A172 (cell line): ENCODE results near the gene FOLR3. TPM values are rescaled to one million over a fixed set of nuclear protein-coding genes. Genes with fewer than 3 reads are reported as not detected.
"Not testable (repeated sequence)": the region's sequence is repeated elsewhere in the genome, so short reads cannot be mapped to it uniquely, and the experiment has no call there.

Source experiments
- DNase-seq: peaks from one replicate; pipeline ENCODE4 v3.0.0-alpha.2; 2015; ENCODE audit warnings: low spot score
- total RNA-seq: library from RNA; depleted of rRNA; stranded (reverse); fragments of >200 nt; shearing (Covaris generic); gene quantifications from 2 replicates; pipeline ENCODE4 v1.2.3, GENCODE V29; 2014; rRNA removed

Gene FOLR3
- total RNA-seq, 1 experiment from 2014 or later = not detected

DNA sequence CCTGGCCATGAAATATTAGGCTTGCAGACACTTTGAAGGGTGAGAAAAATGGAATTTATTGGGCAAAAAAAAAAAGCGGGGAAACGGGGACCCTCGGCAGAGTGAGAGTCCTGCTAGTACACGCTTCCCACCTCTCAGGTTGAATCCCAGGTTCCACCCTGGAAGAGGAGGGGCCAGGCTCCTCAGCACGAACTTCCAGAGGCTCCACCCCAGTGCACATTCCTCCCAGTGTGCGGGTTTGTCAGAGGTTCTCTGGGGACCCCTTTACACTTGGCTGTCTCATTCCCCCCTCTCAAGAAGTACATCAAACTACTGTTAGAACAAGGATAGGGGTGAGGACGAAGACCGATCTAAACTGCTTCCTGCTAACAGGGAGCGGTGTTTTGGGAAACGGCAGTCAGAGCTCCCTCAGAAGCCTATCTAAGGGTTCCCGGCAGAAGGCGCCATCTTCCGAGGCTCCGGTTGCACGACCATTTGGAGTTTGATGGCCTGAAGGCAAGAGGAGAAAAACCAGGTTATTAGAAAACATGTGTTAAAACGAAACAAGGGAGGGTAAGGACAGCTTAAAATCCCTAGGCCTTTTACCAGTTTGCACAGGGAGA is 27.5 kb downstream of the FOLR3 start:
- DNase-seq = no peak

DNA sequence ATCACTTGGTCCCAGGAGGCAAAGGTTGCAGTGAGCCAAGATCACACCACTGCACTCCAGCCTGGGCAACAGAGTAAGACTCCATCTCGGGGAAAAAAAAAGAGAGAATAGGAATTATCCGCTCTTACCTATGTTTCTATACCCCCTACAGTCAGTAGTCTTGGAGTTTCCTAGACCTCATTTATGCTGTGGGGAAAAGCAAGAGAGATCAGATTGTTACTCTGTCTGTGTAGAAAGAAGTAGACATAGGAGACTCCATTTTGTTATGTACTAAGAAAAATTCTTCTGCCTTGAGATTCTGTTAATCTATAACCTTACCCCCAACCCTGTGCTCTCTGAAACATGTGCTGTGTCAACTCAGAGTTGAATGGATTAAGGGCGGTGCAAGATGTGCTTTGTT is 28.7 kb downstream of the FOLR3 start:
- not testable (repeated sequence) for DNase-seq

GRCh38 chr11:72169046-72169555 is 33.6 kb downstream of the FOLR3 start:
- not testable (repeated sequence) for DNase-seq

GRCh38 chr11:72169754-72170153 is 34.2 kb downstream of the FOLR3 start:
- DNase-seq = not testable (repeated sequence)

DNA sequence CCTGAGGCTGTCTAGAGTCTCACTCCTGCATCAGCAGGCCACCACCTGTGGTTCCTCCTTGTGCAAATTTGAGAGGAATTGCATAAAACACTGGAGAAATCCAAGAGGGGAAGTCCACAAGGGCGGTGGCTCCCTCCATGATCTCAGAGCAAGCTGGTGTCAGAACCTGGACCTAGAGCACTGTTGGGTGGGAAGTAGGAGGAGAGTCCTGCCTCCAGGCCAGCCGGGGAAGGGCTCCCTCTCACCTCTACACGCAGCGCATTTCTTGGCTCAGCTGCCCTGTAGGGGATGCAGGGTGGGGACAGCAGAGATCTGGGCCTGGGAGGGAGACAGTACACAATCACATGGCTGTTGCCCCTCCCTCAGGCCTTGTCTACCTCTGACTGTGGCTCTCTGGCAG is 36.5 kb downstream of the FOLR3 start:
- not testable (repeated sequence) for DNase-seq

GRCh38 chr11:72173291-72173690 is 37.8 kb downstream of the FOLR3 start:
- no peak for DNase-seq

DNA sequence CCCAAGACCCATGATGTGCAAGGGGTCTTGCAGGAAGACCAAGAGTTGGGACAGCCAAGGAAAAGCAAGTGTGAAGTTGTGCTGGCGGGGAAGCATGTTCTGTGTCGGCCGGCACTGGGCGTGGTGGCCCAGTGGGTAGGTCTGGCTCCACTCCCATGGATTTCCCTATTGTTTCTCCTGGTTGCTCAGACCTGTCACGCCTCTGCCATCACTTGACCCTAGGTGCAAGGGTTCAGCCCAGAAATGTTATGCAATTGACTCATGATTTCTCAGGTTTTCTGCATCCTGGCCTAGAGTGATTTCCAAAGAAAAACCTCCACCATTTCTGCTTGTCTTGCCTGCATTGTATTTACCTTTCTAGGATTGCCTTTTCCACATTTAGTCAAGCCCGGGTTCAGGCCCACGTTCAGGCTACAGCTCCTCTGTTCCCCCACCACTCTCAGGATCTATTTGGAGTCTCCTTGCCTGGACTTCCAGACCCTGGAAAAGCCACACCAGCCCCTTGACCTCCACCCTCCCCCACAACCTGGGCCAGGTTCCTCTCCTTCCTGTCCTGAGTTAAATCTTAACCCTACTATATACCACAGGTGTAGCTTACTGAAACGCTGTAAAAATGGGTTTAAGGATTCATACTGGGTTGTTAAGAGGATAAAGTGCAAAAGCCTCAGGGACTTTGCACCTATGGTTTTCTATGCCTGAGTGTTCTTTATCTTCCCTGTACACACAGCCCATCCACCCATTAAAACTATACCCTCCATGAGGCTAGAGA is 39.0 kb downstream of the FOLR3 start:
- DNase-seq = no peak

GRCh38 chr11:72177656-72178055 is 42.1 kb downstream of the FOLR3 start:
- DNase-seq = no peak

- DNase-seq = no peak
These were observed 43.7 kb downstream of the FOLR3 start for GRCh38 chr11:72179049-72179803.

DNA sequence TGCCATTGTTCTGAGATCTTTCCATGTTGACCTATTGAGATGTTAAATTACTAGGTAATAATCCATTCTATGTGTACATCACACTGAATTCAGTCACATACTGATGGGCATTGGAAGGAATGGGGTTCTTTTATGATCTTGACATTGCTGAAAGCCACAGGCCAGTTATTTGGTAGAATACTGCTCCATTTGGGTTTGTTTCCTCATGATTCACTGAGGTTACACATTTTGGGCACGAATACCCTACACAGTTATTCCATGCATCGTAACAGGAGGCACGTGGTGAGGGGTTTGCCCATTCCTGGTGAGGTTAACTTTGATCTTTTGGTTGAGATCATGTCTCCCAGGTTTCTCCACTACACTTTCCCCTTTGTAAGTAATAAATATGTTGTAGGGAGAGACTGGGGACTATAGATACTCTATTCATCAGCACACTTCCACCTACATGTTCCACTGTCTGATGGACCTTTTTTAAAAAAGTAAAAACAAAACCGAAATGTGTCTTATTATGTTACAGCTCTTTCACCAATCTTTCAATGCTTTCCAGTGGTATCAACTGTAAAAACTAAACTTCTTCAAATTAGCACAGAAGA is 44.4 kb downstream of the FOLR3 start:
- DNase-seq = no peak

DNA sequence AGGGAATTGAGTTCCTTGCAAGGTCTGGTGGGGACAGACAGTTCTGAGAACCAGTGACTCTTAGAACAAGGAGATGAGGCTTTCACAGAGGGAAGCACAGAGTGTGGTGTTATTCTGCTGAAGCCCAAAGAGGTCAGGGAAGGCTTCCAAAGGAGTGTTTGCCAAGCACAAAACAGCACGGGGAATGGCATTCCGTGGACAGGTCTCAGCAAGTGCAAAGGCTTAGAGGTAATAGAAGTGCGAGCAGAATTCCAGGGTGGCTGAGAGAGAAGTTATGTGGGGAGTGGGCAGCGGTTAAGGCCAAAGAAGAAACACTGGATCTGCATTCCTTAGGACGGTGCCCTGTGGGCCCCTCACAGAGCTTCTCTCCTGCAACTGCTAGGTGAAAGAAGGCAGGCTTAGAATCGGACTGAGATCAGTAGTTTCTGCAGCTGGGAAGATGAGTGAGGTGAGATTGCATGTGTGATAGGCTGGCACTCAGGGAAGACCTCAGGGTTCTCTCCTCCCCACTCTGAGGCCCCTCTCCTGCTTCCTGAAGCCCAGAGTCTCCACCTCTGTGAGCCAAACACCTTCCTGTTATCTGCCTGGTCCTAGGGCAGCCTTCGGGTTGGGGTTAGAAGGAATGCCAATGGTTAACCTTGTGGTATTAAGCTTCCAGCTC is 45.5 kb downstream of the FOLR3 start:
- not testable (repeated sequence) for DNase-seq

- not testable (repeated sequence) for DNase-seq
These were observed 46.0 kb downstream of the FOLR3 start for GRCh38 chr11:72181553-72181958.

GRCh38 chr11:72188267-72188666 is 52.7 kb downstream of the FOLR3 start:
- no peak for DNase-seq

Other genes with a start within 250 kb of the FOLR3 start
- 1.4 and 5.3 TPM in 2 replicates for gene XNDC1N, start 207.1 kb upstream of the FOLR3 start, total RNA-seq
- 29.9 and 33.5 TPM in 2 replicates for gene RNF121, start 206.7 kb upstream of the FOLR3 start, total RNA-seq
- 1.6 and 3.9 TPM in 2 replicates for gene IL18BP, start 136.8 kb upstream of the FOLR3 start, total RNA-seq
- 113 and 161 TPM in 2 replicates for gene NUMA1, start 55.2 kb upstream of the FOLR3 start, total RNA-seq
- gene LRRC51, start 54.9 kb upstream of the FOLR3 start, total RNA-seq = 10.9 and 20.3 TPM in 2 replicates
- 147 and 168 TPM in 2 replicates for gene LAMTOR1, start 32.4 kb upstream of the FOLR3 start, total RNA-seq
- gene TOMT, start 29.8 kb upstream of the FOLR3 start, total RNA-seq = not detected in 2 replicates
- 81.5 and 94.6 TPM in 2 replicates for gene ANAPC15, start 23.0 kb upstream of the FOLR3 start, total RNA-seq
- gene FOLR1, start 56.4 kb downstream of the FOLR3 start, total RNA-seq = 0.50 TPM in 1 of 2 replicates, not detected in the other
- not detected in 2 replicates for gene FOLR2, start 81.1 kb downstream of the FOLR3 start, total RNA-seq
- 55.7 and 73.0 TPM in 2 replicates for gene INPPL1, start 89.0 kb downstream of the FOLR3 start, total RNA-seq
- not detected in 2 replicates for gene PHOX2A, start 108.5 kb downstream of the FOLR3 start, total RNA-seq